Fibroblast of lung (primary cell): ENCODE results near the gene COBL. TPM values are rescaled to one million over a fixed set of nuclear protein-coding genes. Genes with fewer than 3 reads are reported as not detected.

Experiments
- DNase-seq, 2 donors: peaks; one replicate each; pipeline versions ENCODE4 v3.0.0 to v3.0.0-alpha.2; 2010; ENCODE audit warnings: low read depth in 2 of 2
- H2AFZ ChIP-seq: 2 replicates; pipeline ENCODE4 v1.5.1; 2012; ENCODE audit warnings: low read length, control low read depth, inconsistent platforms
- H3K27ac ChIP-seq: 2 replicates; pipeline ENCODE4 v1.5.1; 2011; ENCODE audit warnings: low read length, control low read depth; ENCODE audit not compliant: insufficient read depth
- H3K27me3 ChIP-seq: 2 replicates; pipeline ENCODE4 v1.5.1; 2011; ENCODE audit warnings: mild to moderate bottlenecking, low read length; ENCODE audit not compliant: control insufficient read depth, insufficient read depth
- H3K36me3 ChIP-seq: 2 replicates; pipeline ENCODE4 v1.5.1; 2011; ENCODE audit warnings: low read length; ENCODE audit not compliant: control insufficient read depth, insufficient read depth
- H3K4me1 ChIP-seq: 2 replicates; pipeline ENCODE4 v1.5.1; 2011; ENCODE audit warnings: low read length; ENCODE audit not compliant: control insufficient read depth, insufficient read depth; ENCODE audit errors: extremely low read depth
- H3K4me2 ChIP-seq: 2 replicates; pipeline ENCODE4 v1.5.1; 2011; ENCODE audit warnings: low read length, control low read depth; ENCODE audit not compliant: insufficient read depth; ENCODE audit errors: extremely low read depth
- H3K4me3 ChIP-seq, 4 experiments: fragments of 200-600 bp in 1 of 4; sonication (generic) in 1 of 4; replicated peaks in 1 of 4; 2 replicates each; pipeline ENCODE4 v1.5.1; 2011 to 2016; ENCODE audit warnings: low read length in 4 of 4, low read depth in 3 of 4, mild to moderate bottlenecking in 3 of 4, control low read depth in 2 of 4, inconsistent platforms in 1 of 4, mixed read lengths in 1 of 4; ENCODE audit not compliant: insufficient read depth in 1 of 4; ENCODE audit errors: control extremely low read depth in 1 of 4
- H3K79me2 ChIP-seq: 2 replicates; pipeline ENCODE4 v1.5.1; 2012; ENCODE audit warnings: mild to moderate bottlenecking, low read length, inconsistent platforms; ENCODE audit not compliant: control insufficient read depth, insufficient read depth
- H3K9ac ChIP-seq: 2 replicates; pipeline ENCODE4 v1.5.1; 2011; ENCODE audit warnings: mild to moderate bottlenecking, low read length, control low read depth; ENCODE audit not compliant: insufficient read depth
- H3K9me3 ChIP-seq: 2 replicates; pipeline ENCODE4 v1.5.1; 2012; ENCODE audit warnings: low read depth, low read length; ENCODE audit not compliant: control insufficient read depth, insufficient read depth
- H4K20me1 ChIP-seq: 2 replicates; pipeline ENCODE4 v1.5.1; 2011; ENCODE audit warnings: low read length; ENCODE audit not compliant: control insufficient read depth, insufficient read depth; ENCODE audit errors: extremely low read depth
- EZH2 ChIP-seq: IDR thresholded peaks from 2 replicates; pipeline ENCODE4 v1.5.1; 2012; ENCODE audit warnings: low read length, control low read depth, mild to moderate bottlenecking; ENCODE audit errors: missing control alignments
- polyA plus RNA-seq, 2 donors: library from polyadenylated mRNA; depleted of rRNA in 1 of 2; stranded (reverse) in 1 of 2; unstranded in 1 of 2; fragments of >200 nt; gene quantifications; 2 replicates each; pipeline ENCODE4 v1.2.1, GENCODE V29; 2011 to 2012; ENCODE audit warnings: missing spikeins in 1 of 2
- total RNA-seq: library from RNA; depleted of rRNA; stranded (reverse); fragments of >200 nt; gene quantifications from 2 replicates; pipeline ENCODE4 v1.2.1, GENCODE V29; 2014
- TF ChIP-seq, protein P1 (sequence below), 2 donors: IDR thresholded peaks in 1 of 2; conservative IDR thresholded peaks in 1 of 2; 1 replicate in 1 of 2; 2 replicates in 1 of 2; pipeline ENCODE4 v1.5.1; 2011 to 2012; ENCODE audit warnings: low read length in 2 of 2, control low read depth in 1 of 2, inconsistent platforms in 1 of 2, low read depth in 1 of 2, mild to moderate bottlenecking in 1 of 2

The COBL gene
- total and polyA plus RNA-seq, 2 donors (not counting 1 experiment from before 2014, with no cell fraction given), result 0.10 to 0.33 TPM

DNA sequence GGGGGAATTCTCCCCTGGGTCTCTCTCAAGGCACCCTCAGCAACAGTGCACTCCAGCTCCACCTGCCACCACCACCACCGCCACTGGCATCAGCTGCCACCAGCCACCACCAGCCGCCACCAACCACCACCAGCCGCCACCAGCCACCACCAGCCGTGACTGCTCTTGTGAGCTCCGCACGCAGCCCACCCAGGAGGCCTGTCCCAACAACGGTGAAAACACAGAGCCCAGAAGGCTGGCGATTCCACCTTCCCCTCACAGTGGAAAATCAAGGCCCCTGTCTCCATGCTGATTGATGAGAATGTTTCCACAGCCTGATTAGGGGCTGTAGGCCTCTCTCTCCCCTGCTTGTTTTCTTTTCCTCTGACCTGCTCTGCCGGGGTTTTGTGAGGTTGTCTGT is 41.1 kb downstream of the COBL start:
- no peak for DNase-seq
- Histone ChIP-seq H3K79me2 (no peaks in the 10 kb centered on the region), H3K27me3 (no peaks in the 10 kb centered on the region), H3K4me2 (no peak overlapping the region), H3K4me3 (no peak overlapping the region), H3K27ac (no peak overlapping the region), H4K20me1 (no peaks in the 10 kb centered on the region), H3K4me1 (no peaks in the 10 kb centered on the region), H3K36me3 (no peaks in the 10 kb centered on the region), H3K9ac (no peak overlapping the region), H3K9me3 (no peaks in the 10 kb centered on the region), H2AFZ (no peak overlapping the region)
- TF ChIP-seq, protein P1, sequence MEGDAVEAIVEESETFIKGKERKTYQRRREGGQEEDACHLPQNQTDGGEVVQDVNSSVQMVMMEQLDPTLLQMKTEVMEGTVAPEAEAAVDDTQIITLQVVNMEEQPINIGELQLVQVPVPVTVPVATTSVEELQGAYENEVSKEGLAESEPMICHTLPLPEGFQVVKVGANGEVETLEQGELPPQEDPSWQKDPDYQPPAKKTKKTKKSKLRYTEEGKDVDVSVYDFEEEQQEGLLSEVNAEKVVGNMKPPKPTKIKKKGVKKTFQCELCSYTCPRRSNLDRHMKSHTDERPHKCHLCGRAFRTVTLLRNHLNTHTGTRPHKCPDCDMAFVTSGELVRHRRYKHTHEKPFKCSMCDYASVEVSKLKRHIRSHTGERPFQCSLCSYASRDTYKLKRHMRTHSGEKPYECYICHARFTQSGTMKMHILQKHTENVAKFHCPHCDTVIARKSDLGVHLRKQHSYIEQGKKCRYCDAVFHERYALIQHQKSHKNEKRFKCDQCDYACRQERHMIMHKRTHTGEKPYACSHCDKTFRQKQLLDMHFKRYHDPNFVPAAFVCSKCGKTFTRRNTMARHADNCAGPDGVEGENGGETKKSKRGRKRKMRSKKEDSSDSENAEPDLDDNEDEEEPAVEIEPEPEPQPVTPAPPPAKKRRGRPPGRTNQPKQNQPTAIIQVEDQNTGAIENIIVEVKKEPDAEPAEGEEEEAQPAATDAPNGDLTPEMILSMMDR (conservative IDR thresholded peaks at IDR 0.05 in 1 of 2, IDR thresholded peaks at IDR 0.05 in 1 of 2; ENCODE audit: low read depth in 1 of 2, low read length in 2 of 2), result no peak
- no peak for TF ChIP-seq EZH2

- H3K36me3 ChIP-seq, result no peaks in the 10 kb centered on the region
- H3K9me3 ChIP-seq, result no peaks in the 10 kb centered on the region
- H3K4me2 ChIP-seq, result no peak overlapping the region
- no peak overlapping the region for H3K27ac ChIP-seq
- no peaks in the 10 kb centered on the region for H3K27me3 ChIP-seq
- H2AFZ ChIP-seq, result no peak overlapping the region
- H3K4me3 ChIP-seq, result no peak overlapping the region
- H3K9ac ChIP-seq, result no peak overlapping the region
- TF ChIP-seq, protein P1 (conservative IDR thresholded peaks at IDR 0.05 in 1 of 2, IDR thresholded peaks at IDR 0.05 in 1 of 2; ENCODE audit: low read depth in 1 of 2, low read length in 2 of 2), result no peak
- no peak for TF ChIP-seq EZH2
- H3K4me1 ChIP-seq, result no peaks in the 10 kb centered on the region
- no peaks in the 10 kb centered on the region for H4K20me1 ChIP-seq
- no peak for DNase-seq
- H3K79me2 ChIP-seq, result no peaks in the 10 kb centered on the region
Measured at GRCh38 chr7:51274955-51275354, 41.7 kb downstream of the COBL start.

DNA sequence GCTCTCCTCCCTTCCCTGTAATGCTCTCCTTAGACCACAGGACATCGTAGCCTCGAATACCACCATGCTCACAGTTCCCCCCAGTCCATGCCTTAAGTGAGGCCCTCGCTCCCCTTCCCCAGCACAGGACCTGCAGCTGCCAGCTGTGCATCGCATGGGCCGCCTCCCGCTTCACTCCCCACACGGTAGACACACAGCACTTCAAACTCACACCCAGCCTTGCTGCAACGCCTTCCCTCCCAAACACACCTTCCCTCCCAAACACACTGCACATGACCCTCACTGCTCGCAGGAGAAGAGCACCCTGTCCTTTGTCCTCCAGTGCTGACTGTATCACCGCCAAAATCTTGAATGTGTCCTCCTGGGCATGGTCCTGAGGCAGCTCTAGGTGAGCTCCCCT is 42.6 kb downstream of the COBL start:
- H2AFZ ChIP-seq, result no peak overlapping the region
- H3K4me2 ChIP-seq, result no peak overlapping the region
- no peak overlapping the region for H3K9ac ChIP-seq
- no peaks in the 10 kb centered on the region for H3K36me3 ChIP-seq
- no peak for TF ChIP-seq EZH2
- TF ChIP-seq, protein P1 (conservative IDR thresholded peaks at IDR 0.05 in 1 of 2, IDR thresholded peaks at IDR 0.05 in 1 of 2; ENCODE audit: low read depth in 1 of 2, low read length in 2 of 2), result no peak
- H3K79me2 ChIP-seq, result no peaks in the 10 kb centered on the region
- no peaks in the 10 kb centered on the region for H4K20me1 ChIP-seq
- H3K4me1 ChIP-seq, result no peaks in the 10 kb centered on the region
- no peaks in the 10 kb centered on the region for H3K27me3 ChIP-seq
- H3K9me3 ChIP-seq, result no peaks in the 10 kb centered on the region
- no peak overlapping the region for H3K27ac ChIP-seq
- no peak overlapping the region for H3K4me3 ChIP-seq
- DNase-seq, result no peak
